Measurements from ENCODE around the gene PARN.
A peak's percentile ranks its signal among the peaks of the same experiment; 100 is the strongest.

The PARN gene

DNA sequence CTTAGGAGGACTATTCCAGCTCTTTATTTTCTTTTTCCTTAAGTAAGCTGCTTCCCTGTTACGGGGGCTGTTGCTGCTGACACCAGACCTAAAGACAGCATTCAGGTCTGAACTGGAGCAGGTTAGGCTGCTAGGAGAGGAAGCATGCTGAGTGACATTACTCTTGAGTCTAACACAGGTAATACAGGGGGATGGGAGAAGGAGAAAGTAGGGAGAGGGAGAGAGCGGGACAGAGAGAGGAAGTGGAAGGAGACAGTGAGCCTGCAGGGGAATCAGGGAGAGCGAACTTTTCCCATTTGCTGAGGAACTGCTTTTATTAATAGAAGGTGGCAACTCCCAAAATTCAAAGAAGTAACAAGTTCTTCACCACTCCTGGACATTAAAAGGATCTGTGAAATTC is 130.9 kb downstream of the PARN start:
- no peak for DNase-seq (ENCODE audit: low spot score)

GRCh38 chr16:14497245-14498082 is 132.6 kb downstream of the PARN start:
- no peak for DNase-seq (ENCODE audit: low spot score)

GRCh38 chr16:14496786-14497185 is 133.3 kb downstream of the PARN start:
- DNase-seq (ENCODE audit: low spot score) = no peak

- no peak for DNase-seq (ENCODE audit: low spot score)
These were observed 133.9 kb downstream of the PARN start for GRCh38 chr16:14496047-14496770.

DNA sequence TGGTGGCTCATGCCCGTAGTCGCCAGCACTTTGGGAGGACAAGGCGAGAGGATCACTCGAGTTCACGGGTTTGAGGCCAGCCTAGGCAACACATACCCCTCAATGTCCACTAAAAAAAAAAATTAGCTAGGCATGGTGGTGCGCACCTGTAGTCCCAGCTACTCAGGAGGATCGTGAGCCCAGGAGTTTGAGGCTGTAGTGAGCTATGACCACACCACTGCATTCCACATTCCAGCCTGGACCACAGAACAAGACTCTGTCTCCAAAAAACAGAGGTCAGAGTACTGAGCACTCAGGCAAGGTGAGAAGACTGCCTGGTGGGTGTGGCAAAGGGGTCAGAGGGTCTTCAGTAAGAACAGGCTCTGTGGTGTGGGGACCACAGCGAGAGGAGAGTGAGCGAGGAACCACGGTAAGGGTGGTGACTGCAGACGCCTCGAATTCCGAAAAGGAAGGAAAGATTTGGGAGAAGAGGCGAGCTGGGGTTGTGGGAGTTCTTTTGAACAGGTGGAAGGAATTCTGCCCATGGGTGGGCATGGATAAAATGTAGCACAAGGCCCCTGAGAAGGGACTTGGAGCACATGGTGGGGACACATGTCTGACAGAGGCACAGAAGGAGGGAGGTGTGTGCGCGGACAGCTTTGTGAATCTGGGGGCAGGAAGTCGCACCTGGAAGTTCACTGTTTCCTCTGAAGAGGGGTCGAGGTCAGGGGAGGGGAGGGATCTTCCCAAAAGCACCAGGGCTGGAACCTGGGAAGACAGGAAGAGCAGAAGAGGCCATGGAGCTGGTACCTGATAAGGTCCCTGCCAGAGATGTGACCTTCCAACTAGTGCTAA is 134.6 kb downstream of the PARN start:
- no peak for DNase-seq (ENCODE audit: low spot score)

DNA sequence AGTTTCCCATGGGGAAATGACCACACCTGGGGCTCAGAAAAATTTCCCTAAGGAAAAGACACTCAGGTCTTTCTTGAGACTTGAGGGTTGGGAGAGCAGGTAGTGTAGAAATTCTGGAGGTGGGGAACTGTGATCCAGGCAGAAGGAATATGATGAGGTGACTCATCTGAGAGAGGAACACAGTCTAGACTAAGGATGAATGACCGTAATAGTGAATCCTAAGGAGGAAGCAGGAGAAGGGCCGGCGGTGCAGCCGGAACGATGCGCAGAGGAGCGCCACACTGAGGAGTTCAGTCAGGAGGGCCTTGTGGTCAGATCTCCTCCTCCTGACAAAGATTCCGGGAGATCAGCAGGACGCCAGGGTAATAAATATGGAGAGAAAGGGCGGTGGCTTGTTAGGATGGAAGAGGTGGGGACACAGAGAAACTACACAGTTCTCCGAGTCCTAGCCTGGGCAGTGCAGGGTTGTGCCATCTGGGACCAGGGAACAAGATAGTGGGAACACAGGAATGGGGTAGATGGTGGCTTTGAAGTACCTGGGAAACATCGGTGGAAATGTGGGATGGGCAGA is 135.6 kb downstream of the PARN start:
- DNase-seq (ENCODE audit: low spot score) = no peak

DNA sequence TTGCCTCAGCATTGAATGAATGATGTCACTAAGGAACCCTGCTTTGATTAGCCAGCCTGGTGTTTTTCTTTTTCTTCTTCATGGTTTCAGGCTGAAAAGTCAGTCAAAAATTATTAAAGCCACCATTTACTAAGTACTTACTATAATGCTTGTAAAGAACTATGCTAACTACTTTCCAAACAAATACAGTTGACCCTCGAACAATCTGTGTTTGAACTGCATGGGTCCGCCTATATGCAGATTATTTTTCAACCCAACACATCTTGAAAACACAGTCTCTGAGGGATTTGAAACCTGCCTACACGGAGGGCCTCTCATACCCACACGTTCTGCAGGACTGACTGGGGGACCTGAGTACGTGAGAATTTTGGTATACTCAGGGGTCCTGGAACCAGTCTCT is 136.3 kb downstream of the PARN start:
- DNase-seq (ENCODE audit: low spot score) = no peak

- DNase-seq (ENCODE audit: low spot score) = no peak
These were observed 137.4 kb downstream of the PARN start for GRCh38 chr16:14492614-14493013.

DNA sequence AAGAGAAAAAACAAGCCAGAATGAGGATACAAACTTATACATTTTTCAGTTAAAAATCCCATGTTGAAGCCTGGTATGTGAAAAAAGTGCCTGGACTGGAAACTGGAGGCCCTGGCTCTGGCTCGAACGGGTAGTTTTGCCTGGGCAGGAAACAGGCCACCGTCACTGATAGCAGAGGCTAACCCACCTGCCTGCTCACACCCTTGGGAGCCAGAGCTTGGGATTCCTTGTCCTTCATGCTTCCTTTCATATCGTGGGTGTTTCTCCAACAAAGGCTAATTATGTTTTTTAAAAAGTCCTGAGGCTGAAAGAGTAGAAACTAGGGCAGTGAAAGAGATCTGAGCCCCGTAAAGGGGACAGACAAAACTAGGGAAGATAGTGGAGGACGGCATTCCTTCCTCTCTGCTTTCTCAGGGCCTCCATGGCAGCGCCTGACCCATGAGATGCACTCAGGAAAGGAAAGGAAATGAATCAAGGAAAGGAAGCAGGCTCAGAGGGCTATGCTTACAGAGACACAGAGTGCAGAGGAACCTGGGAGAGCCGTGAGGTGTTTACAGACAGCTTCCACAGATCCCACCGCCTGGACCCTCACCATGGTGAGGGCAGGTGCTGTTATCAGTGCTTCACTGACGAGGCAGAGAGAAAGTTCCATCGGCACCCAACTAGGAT is 138.1 kb downstream of the PARN start:
- DNase-seq (ENCODE audit: low spot score) = no peak

GRCh38 chr16:14490235-14490634 is 139.8 kb downstream of the PARN start:
- no peak for DNase-seq (ENCODE audit: low spot score)

GRCh38 chr16:14489460-14489859 is 140.6 kb downstream of the PARN start:
- peak; percentile 16 for DNase-seq (ENCODE audit: low spot score)

- DNase-seq (ENCODE audit: low spot score) = no peak
These were observed 142.5 kb downstream of the PARN start for GRCh38 chr16:14487579-14487978.

- peak; percentile 80 for DNase-seq (ENCODE audit: low spot score)
These were observed 143.3 kb downstream of the PARN start for GRCh38 chr16:14486520-14487303.

DNA sequence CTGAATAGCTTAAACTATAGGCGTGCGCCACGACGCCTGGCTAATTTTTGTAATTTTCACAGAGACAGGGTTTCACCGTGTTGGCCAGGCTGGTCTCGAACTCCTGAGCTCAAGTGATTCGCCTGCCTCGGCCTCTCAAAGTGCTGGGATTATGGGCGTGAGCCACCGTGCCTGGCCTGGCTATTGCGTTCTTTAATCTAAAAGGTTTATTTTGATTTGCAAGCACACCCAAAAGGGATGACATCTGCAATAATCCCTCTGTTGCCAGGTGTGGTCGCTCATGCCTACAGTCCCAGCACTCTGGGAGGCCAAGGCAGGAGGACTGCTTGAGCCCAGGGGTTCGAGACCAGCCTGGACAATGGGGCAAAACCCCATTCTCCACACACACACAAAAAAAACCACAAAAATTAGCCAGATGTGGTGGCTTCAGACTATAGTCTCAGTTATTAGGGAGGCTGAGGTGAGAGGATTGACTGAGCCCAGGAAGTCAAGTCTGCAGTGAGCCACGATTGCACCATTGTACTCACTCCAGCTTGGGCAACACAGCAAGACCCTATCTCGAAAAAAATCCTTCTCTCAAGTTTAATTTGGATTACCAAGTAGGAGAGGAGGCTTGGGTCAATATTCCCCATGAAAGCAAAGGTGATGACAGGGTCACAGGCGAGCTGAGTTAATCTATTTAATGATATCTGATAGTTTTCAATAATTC is 144.1 kb downstream of the PARN start:
- no peak for DNase-seq (ENCODE audit: low spot score)

DNA sequence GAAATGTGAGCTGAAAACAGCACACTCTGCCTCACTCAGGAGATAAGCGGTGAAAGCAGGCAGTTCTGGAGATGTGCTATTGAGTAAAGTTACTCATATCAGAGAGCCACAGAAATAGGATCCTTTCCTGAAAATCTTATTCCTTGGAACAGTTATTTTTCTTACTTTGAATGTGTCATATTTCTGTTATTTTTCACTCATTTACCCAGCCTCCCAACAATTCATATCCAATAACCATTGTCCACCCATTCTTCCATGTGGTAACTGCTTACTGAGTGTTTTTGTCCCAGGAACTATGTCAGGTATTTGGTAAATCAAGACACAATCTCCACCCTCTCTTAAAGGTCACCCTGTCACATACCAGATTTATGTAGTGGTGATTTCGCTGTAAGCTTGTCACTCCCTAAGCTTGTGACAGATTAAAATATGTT is 144.9 kb downstream of the PARN start:
- no peak for DNase-seq (ENCODE audit: low spot score)

DNA sequence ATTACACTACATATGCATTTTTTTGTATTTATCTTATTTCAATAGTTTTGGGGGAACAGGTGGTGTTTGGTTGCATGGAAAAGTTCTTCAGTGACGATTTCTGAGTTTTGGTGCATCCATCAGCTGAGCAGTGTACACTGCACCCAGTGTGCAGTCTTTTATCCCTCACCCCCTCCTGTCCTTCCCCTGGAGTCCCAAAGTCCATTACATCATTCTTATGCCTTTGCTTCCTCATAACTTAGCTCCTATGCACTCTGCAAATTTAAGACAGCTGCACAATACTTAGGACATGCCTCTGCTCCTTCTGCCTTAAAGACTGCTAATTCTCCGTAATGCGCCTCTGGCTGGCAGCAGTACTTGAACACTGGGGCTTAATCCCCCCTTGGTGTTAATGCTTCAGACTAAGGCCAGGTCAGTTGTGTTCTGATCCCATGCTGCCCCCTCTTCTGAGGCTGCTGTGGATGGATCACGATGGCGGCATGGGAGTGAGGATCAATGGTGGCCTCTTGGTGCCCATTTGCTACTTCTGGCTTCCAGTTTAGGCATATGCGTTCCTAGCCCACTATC is 146.2 kb downstream of the PARN start:
- no peak for DNase-seq (ENCODE audit: low spot score)

DNA sequence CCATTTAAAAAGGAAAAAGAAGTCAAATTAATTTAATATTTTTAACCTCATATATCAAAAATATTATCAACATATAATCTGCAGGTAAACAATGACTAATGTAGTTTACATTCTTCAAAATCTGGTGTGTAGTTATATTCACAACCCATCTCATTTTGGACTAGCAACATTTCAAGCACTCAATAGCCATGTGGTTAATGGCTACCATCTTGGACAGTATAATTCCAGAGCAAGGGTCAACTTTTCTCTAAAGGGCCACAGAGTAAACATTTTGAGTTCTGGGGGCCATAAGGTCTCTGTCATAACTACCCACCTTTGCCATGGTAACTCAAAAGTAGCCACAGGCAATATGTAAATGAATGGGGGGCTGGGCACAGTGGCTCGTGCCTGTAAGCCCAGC is 153.9 kb downstream of the PARN start:
- no peak for DNase-seq (ENCODE audit: low spot score)

DNA sequence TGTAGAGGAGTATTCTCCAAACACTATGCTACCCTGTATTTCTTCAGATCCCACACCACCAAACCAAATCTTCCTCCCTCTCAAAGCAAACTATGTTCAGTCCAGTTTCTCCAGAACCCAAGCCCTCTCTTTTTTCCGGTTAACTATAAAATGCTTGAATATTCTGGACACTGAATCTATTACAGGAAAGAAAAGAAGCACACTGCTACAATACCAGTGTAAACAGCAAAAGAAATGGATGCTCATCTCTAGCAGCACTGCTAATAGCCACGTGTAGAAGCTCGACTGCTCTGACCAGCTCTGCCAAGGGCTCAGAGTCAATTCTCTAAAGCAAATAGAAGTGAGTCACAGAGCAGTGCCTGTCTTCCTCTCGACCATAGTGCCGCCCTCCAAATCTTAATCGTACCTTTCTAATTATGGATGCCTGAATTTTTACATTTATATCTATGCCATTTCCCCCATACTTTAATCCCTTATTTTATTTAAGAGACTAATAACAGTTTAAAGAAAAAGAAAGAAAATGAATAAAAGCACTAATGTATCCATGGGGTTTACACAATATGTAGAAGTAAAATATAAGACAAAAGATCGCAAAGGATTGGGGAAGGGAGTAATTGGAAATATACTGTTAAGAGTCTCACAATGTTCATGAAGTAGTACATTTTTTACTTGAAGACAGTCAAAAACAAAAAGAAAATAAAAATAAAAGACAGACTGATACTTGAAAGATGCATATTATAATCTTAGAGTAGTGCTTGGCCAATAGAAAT is 154.5 kb downstream of the PARN start:
- no peak for DNase-seq (ENCODE audit: low spot score)

GRCh38 chr16:14473488-14473887 is 156.6 kb downstream of the PARN start:
- DNase-seq (ENCODE audit: low spot score) = no peak

Measured in LoVo (cell line).